Gastrocnemius medialis (tissue), 4 donors: ENCODE results near the gene L1CAM. TPM values are rescaled to one million over a fixed set of nuclear protein-coding genes. Genes with fewer than 3 reads are reported as not detected.

Source experiments
- ATAC-seq, 2 donors: fragments of 150-250 bp; one replicate each; pipeline ENCODE4 v1.9.1; 2016
- DNase-seq, 2 donors: peaks; one replicate each; pipeline ENCODE4 v3.0.0-alpha.2; 2019
- H3K27ac ChIP-seq, 4 donors: fragments of 200-600 bp; sonication (generic); 1 replicate in 1 of 4; 2 replicates in 3 of 4; pipeline ENCODE4 v1.5.1; 2016 to 2018; ENCODE audit warnings: mild to moderate bottlenecking in 2 of 4, moderate library complexity in 1 of 4
- H3K27me3 ChIP-seq, 3 donors: fragments of 200-600 bp; sonication (generic) in 2 of 3; 1 replicate in 1 of 3; 2 replicates in 2 of 3; pipeline versions ENCODE4 v1.5.1 to v1.6.0; 2016 to 2019; ENCODE audit warnings: mild to moderate bottlenecking in 1 of 3, moderate library complexity in 1 of 3
- H3K36me3 ChIP-seq, 2 donors: fragments of 200-600 bp; sonication (generic) in 1 of 2; one replicate each; pipeline ENCODE4 v1.5.1; 2017 to 2018
- H3K4me1 ChIP-seq, 2 donors: fragments of 200-600 bp; sonication (generic) in 1 of 2; one replicate each; pipeline ENCODE4 v1.5.1; 2016 to 2017; ENCODE audit warnings: mild to moderate bottlenecking in 2 of 2
- H3K4me3 ChIP-seq, 4 donors: fragments of 200-600 bp; sonication (generic) in 3 of 4; 1 replicate in 1 of 4; 2 replicates in 3 of 4; pipeline ENCODE4 v1.5.1; 2016 to 2019; ENCODE audit warnings: mild to moderate bottlenecking in 2 of 4
- H3K9me3 ChIP-seq, 3 donors: fragments of 200-600 bp; sonication (generic) in 2 of 3; 1 replicate in 1 of 3; 2 replicates in 2 of 3; pipeline ENCODE4 v1.5.1; 2016 to 2019
- CTCF ChIP-seq, 5 experiments: fragments of 450-650 bp in 3 of 5; fragments of 200-600 bp in 2 of 5; sonication (generic) in 2 of 5; IDR thresholded peaks in 4 of 5; conservative IDR thresholded peaks in 1 of 5; 1 replicate in 4 of 5; 2 replicates in 1 of 5; pipeline ENCODE4 v1.5.1; 2016 to 2019; ENCODE audit warnings: antibody characterized with exemption in 5 of 5, mild to moderate bottlenecking in 3 of 5, moderate library complexity in 3 of 5
- POLR2A ChIP-seq, 2 donors: fragments of 450-650 bp; IDR thresholded peaks; one replicate each; pipeline ENCODE4 v1.6.1; 2017; ENCODE audit warnings: antibody characterized with exemption in 2 of 2, mild to moderate bottlenecking in 2 of 2, moderate library complexity in 2 of 2
- in situ Hi-C, 4 donors: fragments of 200-750 bp; cut with MboI; loops; one replicate each; pipeline versions ENCODE4 v1.15.0 to v1.8.0; 2017; ENCODE audit warnings: low sequenced_read_pairs in 4 of 4
- intact Hi-C: fragments of 100-400 bp; cut with DNase I; formaldehyde crosslinking; loops from one replicate; pipeline ENCODE4 v1.15.1; 2023; ENCODE audit warnings: low total_unique reads
- total RNA-seq, 4 donors: library from RNA; depleted of rRNA; stranded (reverse); fragments of >200 nt; gene quantifications; one replicate each; pipeline versions ENCODE4 v1.1.0 to v1.2.3, GENCODE V29; 2016

Gene L1CAM
- total RNA-seq, 4 donors from 2014 or later, result 0.05 to 0.62 (median 0.48) TPM

- no peak overlapping the region for H3K27ac ChIP-seq
- intact Hi-C loops, result no loop called here
- TF ChIP-seq CTCF (IDR thresholded peaks at IDR 0.05 in 4 of 5, conservative IDR thresholded peaks at IDR 0.05 in 1 of 5) (no peak), POLR2A (IDR thresholded peaks at IDR 0.05) (no peak)
- in situ Hi-C loops, result no loop called here
- ATAC-seq (no peak), DNase-seq (no peak)
- H3K4me1 ChIP-seq, result no peaks in the 10 kb centered on the region
- H3K36me3 ChIP-seq, result no peaks in the 10 kb centered on the region
- H3K4me3 ChIP-seq, result no peak overlapping the region
- no peaks in the 10 kb centered on the region for H3K9me3 ChIP-seq
- peaks cover 8 to 36% (median 28%) of the 10 kb centered on the region in 3 donors for H3K27me3 ChIP-seq
These were observed 3.1 kb upstream of the L1CAM start for GRCh38 chrX:153889123-153889522.

DNA sequence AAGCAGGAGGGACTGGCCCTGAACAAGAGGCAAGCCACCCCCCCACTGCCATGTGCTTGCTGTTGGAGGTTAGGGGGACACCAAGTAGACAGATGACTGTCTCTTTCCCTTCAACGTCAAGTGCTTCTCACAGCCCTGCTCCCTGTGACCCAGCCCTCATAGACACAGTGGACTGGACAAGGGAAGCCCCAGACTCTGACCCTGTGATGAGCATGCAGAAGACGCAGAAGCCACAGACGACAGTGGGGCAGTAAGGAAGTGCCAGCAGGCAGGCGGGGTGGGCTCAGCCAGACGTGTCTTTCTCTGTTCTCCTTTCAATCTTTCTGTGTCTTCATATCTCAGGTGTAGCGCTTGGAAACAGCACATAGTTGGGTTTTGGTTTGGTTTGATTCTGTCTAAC, 2.4 kb upstream of the L1CAM start:
- TF ChIP-seq POLR2A (IDR thresholded peaks at IDR 0.05) (no peak), CTCF (IDR thresholded peaks at IDR 0.05 in 4 of 5, conservative IDR thresholded peaks at IDR 0.05 in 1 of 5) (no peak)
- Histone ChIP-seq H3K9me3 (no peaks in the 10 kb centered on the region), H3K27ac (no peak overlapping the region), H3K4me1 (no peaks in the 10 kb centered on the region), H3K4me3 (no peak overlapping the region), H3K27me3 (peaks cover 10 to 37% (median 36%) of the 10 kb centered on the region in 3 donors), H3K36me3 (no peaks in the 10 kb centered on the region)
- intact Hi-C loops (no loop called here), in situ Hi-C loops (no loop called here)
- no peak for ATAC-seq
- DNase-seq, result no peak

DNA sequence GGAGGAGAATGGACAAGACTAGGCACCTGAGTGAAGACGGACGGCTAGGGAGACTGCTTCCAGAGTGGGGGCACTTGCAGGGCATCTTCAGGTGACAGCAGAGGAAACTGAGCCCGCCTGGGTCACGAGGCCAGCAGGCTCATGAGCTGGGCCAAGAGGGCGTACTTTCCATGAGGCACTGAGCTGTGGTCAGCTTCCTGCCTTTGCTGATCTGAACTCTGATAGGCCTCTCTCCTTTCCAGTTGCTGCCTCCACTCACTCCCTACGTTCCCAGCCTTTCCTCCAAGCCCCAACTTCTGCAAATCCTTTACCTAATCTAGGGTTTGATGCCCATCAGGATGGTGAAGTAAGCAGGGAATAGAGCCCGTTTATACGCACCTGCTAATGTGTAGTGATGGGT, 1.4 kb upstream of the L1CAM start:
- in situ Hi-C loops (no loop called here), intact Hi-C loops (no loop called here)
- no peaks in the 10 kb centered on the region for H3K9me3 ChIP-seq
- no peak overlapping the region for H3K27ac ChIP-seq
- no peak for DNase-seq
- no peak for ATAC-seq
- no peak for TF ChIP-seq POLR2A (IDR thresholded peaks at IDR 0.05)
- H3K27me3 ChIP-seq, result peaks cover 10 to 46% (median 42%) of the 10 kb centered on the region in 3 donors
- no peaks in the 10 kb centered on the region for H3K36me3 ChIP-seq
- no peak overlapping the region for H3K4me3 ChIP-seq
- no peaks in the 10 kb centered on the region for H3K4me1 ChIP-seq

DNA sequence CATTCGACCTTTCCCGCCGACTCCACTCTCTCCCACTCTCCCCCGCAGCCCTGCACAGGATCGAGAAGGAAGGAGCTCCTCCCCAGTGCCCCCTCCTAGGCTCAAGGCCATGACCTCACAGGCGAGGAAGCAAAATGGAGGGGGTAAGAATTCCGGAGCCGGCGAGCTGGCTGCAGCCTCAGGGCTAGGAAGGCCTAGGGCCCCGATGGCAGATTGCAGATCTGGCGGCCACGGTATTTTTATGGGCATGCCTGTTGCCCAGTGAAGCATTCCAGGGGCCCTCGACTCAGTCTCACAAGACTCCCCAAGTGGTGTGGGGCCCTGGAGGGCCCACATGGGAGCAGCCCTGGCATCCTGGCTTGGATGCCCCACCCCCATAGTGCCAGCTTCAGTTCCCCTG, 942 bp upstream of the L1CAM start:
- no peak for DNase-seq
- H3K4me1 ChIP-seq, result no peaks in the 10 kb centered on the region
- in situ Hi-C loops (no loop called here), intact Hi-C loops (no loop called here)
- TF ChIP-seq CTCF (IDR thresholded peaks at IDR 0.05 in 4 of 5, conservative IDR thresholded peaks at IDR 0.05 in 1 of 5), result no peak
- no peak for TF ChIP-seq POLR2A (IDR thresholded peaks at IDR 0.05)
- no peak overlapping the region for H3K4me3 ChIP-seq
- no peaks in the 10 kb centered on the region for H3K36me3 ChIP-seq
- no peak overlapping the region for H3K27ac ChIP-seq
- no peaks in the 10 kb centered on the region for H3K9me3 ChIP-seq
- no peak for ATAC-seq
- peaks cover 10 to 50% (median 43%) of the 10 kb centered on the region in 3 donors for H3K27me3 ChIP-seq

DNA sequence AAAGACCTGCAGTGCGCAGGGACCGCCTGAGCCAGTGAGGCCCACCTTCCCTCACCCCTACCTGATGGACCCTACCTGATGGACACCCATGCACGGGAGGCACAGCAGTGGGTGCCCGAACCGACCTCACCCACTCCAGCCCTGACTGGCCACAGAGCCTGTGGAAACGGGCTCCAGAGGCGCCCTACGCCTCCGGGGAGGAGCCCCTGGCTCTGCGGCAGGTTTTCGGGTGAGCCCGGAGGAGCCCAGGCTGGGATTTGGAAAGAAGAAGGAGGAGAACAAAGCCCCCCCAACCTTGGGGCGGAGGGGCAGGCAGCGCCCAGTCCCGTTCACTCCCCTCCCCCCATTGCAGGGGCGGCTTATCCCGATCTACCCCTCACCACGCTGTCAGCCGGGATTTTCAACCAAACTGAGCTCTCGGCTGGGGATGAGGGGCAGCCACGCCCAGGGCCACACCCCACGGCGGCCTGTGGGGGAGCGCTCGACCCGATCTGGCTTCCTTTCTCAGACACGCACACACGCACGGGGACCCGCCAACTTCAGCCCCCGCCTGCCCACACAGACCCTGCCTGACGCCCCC, 675 bp downstream of the L1CAM start:
- ATAC-seq (no peak), DNase-seq (no peak)
- Histone ChIP-seq H3K36me3 (no peaks in the 10 kb centered on the region), H3K27me3 (peaks cover 10 to 61% (median 43%) of the 10 kb centered on the region in 3 donors), H3K27ac (no peak overlapping the region), H3K4me1 (no peaks in the 10 kb centered on the region), H3K4me3 (no peak overlapping the region), H3K9me3 (no peaks in the 10 kb centered on the region)
- in situ Hi-C loops, result no loop called here
- intact Hi-C loops, result no loop called here
- TF ChIP-seq POLR2A (IDR thresholded peaks at IDR 0.05) (no peak), CTCF (IDR thresholded peaks at IDR 0.05 in 4 of 5, conservative IDR thresholded peaks at IDR 0.05 in 1 of 5) (no peak)
